ENCODE data around the gene CKAP2L. TPM values are rescaled to one million over a fixed set of nuclear protein-coding genes. Genes with fewer than 3 reads are reported as not detected.
A peak's percentile ranks its signal among the peaks of the same experiment; 100 is the strongest.

CKAP2L gene
- total and polyA plus RNA-seq, 10 of the 15 experiments (the other 5 are each of a cell fraction or from before 2014, with no cell fraction given), result 10.5 to 37.4 (median 20.2) TPM

DNA sequence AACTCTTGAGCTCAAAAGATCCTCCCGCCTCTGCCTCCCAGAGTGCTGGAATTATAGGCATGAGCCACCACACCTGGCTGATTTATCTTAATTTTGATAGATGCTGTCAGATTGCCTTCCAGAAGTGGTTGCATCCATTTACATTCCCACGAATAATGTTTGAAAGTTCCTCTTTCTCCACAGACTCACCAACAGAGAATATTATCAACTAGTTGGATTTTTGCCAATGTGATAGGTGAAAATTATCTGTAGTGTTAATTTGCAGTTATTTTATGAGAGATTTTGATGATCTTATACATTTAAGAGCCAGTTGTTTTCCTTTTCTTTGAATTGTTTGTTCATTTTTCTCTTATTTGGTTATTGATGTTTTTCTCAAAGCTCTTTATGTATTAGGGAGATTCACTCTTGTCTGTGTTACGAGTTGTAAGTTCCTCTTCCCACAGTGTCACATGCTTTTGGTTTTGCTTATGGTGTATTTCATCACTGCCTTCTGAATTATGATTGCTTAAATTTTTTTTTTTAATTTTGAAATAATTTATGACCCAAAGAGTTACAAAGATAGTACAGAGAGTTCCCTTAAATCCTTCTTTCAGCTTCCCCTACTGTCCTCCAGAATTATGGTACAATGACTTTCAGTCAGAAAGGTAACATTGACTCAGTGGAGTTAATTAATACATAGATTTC is 64.3 kb downstream of the CKAP2L start:
- no TSS peak for BruUV-seq (replicated peaks)
- in situ Hi-C loops (cut with MboI) (no loop called here), intact Hi-C loops (cut with micrococcal nuclease; ENCODE audit: unreplicated experiment) (loop anchor here (10.0 kb wide), 1 partner anchor 645 kb away; the partner anchor contains the start of gene TMEM87B)
- Histone ChIP-seq H3K36me3 (ENCODE audit: control insufficient read depth in 2 of 2, insufficient read depth in 2 of 2, low read length in 1 of 2) (no peaks in the 10 kb centered on the region), H3K9me3 (replicated peaks; ENCODE audit: control insufficient read depth, insufficient read depth, low read length) (no peaks in the 10 kb centered on the region), H3K27ac (ENCODE audit: control insufficient read depth, insufficient read depth) (peak overlapping the region; percentile 63), H4K20me1 (ENCODE audit: control insufficient read depth, insufficient read depth) (no peaks in the 10 kb centered on the region), H3K4me1 (ENCODE audit: control insufficient read depth, insufficient read depth, low read length) (peaks cover 29% of the 10 kb centered on the region), H3K4me2 (ENCODE audit: control insufficient read depth, insufficient read depth) (peak overlapping the region; percentile 58), H3K4me3 (no peak overlapping the region), H3K79me2 (ENCODE audit: control insufficient read depth, insufficient read depth, low read length) (no peaks in the 10 kb centered on the region), H2AFZ (ENCODE audit: control insufficient read depth, low read depth, low read length) (peak overlapping the region; percentile 69), H3K27me3 (replicated peaks in 1 of 2; ENCODE audit: control insufficient read depth in 2 of 2, insufficient read depth in 2 of 2, low read length in 1 of 2) (no peaks in the 10 kb centered on the region), H3K9ac (ENCODE audit: control insufficient read depth, insufficient read depth, low read length) (peak overlapping the region; percentile 8; the same call in 1 of the 2 replicates)
- POLR2A ChIA-PET, result interaction anchor here (0.8 to 3.1 kb wide), 13 partner anchors 7 to 89 kb away, joined by 3 to 44 read pairs (median 5); no protein-coding TSS in a partner anchor
- SMC1A ChIA-PET (ENCODE audit: uncharacterized antibody, unreplicated experiment), result interaction anchor here (0.6 to 14.2 kb wide), 11 partner anchors 5 to 1208 kb away, joined by 3 to 271 read pairs (median 7); no protein-coding TSS in a partner anchor
- no peak for FAIRE-seq
- RAD21 ChIA-PET (ENCODE audit: unreplicated experiment), result interaction anchor here (0.7 to 7.1 kb wide), 12 partner anchors 8 to 259 kb away, joined by 3 to 85 read pairs (median 9); partner anchors contain the start of gene SLC20A1
- no peak for DNase-seq (ENCODE audit: low read depth, low spot score)
- peak; percentile 68 for ATAC-seq
- 35% methylated on average over 3 of the region's 3 CpGs for WGBS (ENCODE audit: insufficient coverage, insufficient replicate concordance, low lambda C conversion rate, missing lambda C conversion rate)
- CTCF ChIA-PET, result interaction anchor here (1.0 to 5.2 kb wide), 8 partner anchors 8 to 185 kb away, joined by 3 to 64 read pairs (median 12); no protein-coding TSS in a partner anchor
- peak; percentile 39; the same call in 1 of the 2 replicates for TF ChIP-seq ZNF384 (IDR thresholded peaks at IDR 0.05; ENCODE audit: borderline replicate concordance, low read depth, low read length)
- TF ChIP-seq RAD51 (IDR thresholded peaks at IDR 0.05), result peak; percentile 83
- peak; percentile 31 for TF ChIP-seq SMAD1 (IDR thresholded peaks at IDR 0.05; ENCODE audit: low read depth, partially characterized antibody)
- TF ChIP-seq BRCA1 (IDR thresholded peaks at IDR 0.05; ENCODE audit: low read depth, low read length), result no peak
- TF ChIP-seq RUNX3 (IDR thresholded peaks at IDR 0.05; ENCODE audit: low read length), result peak; percentile 45; the same call in 1 of the 2 replicates
- TF ChIP-seq, protein P1, sequence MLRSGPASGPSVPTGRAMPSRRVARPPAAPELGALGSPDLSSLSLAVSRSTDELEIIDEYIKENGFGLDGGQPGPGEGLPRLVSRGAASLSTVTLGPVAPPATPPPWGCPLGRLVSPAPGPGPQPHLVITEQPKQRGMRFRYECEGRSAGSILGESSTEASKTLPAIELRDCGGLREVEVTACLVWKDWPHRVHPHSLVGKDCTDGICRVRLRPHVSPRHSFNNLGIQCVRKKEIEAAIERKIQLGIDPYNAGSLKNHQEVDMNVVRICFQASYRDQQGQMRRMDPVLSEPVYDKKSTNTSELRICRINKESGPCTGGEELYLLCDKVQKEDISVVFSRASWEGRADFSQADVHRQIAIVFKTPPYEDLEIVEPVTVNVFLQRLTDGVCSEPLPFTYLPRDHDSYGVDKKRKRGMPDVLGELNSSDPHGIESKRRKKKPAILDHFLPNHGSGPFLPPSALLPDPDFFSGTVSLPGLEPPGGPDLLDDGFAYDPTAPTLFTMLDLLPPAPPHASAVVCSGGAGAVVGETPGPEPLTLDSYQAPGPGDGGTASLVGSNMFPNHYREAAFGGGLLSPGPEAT (IDR thresholded peaks at IDR 0.05; ENCODE audit: low read depth), result peak; percentile 38; the same call in 1 of the 2 replicates
- TF ChIP-seq JUNB (IDR thresholded peaks at IDR 0.05), result no peak
- peak; percentile 17 for TF ChIP-seq SKIL (IDR thresholded peaks at IDR 0.05; ENCODE audit: low read depth, poor library complexity, severe bottlenecking)
- no peak for TF ChIP-seq EZH2 (IDR thresholded peaks at IDR 0.05; ENCODE audit: borderline replicate concordance, control insufficient read depth, low read depth, low read length)
- no peak for TF ChIP-seq KLF5 (IDR thresholded peaks at IDR 0.05; ENCODE audit: partially characterized antibody)
- TF ChIP-seq, protein P2, sequence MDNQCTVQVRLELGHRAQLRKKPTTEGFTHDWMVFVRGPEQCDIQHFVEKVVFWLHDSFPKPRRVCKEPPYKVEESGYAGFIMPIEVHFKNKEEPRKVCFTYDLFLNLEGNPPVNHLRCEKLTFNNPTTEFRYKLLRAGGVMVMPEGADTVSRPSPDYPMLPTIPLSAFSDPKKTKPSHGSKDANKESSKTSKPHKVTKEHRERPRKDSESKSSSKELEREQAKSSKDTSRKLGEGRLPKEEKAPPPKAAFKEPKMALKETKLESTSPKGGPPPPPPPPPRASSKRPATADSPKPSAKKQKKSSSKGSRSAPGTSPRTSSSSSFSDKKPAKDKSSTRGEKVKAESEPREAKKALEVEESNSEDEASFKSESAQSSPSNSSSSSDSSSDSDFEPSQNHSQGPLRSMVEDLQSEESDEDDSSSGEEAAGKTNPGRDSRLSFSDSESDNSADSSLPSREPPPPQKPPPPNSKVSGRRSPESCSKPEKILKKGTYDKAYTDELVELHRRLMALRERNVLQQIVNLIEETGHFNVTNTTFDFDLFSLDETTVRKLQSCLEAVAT (IDR thresholded peaks at IDR 0.05), result 0 out of 2 replicates have a peak, but pooled peaks have one; percentile 15
- no peak for TF ChIP-seq BACH1 (IDR thresholded peaks at IDR 0.05; ENCODE audit: borderline replicate concordance)
- TF ChIP-seq SPI1 (IDR thresholded peaks at IDR 0.05; ENCODE audit: borderline replicate concordance, insufficient read depth, low read depth, low read length), result no peak
- 0 out of 2 replicates have a peak, but pooled peaks have one; percentile 37 for TF ChIP-seq ATF7 (IDR thresholded peaks at IDR 0.05; ENCODE audit: low read depth)
- TF ChIP-seq NBN (IDR thresholded peaks at IDR 0.05), result peak; percentile 41; the same call in 1 of the 2 replicates
- no peak for TF ChIP-seq CHD1 (IDR thresholded peaks at IDR 0.05; ENCODE audit: low read depth, low read length)
